OCI-LY7 (cell line): Measurements from ENCODE around the gene CRNN. TPM values are rescaled to one million over a fixed set of nuclear protein-coding genes. Genes with fewer than 3 reads are reported as not detected.

Experiments
- BruUV-seq: library from RNA; stranded (reverse); fragments of 400-500 nt; replicated peaks from 2 replicates; lab custom pipeline; 2021; lab: Mats Ljungman, UMichigan
- CTCF ChIA-PET: fragments of 300-600 bp; sonication (Branson Sonifier 250); formaldehyde crosslinking; loops from one replicate; lab custom pipeline; 2022; ENCODE audit warnings: antibody characterized with exemption; ENCODE audit not compliant: unreplicated experiment; lab: Charles Lee
- POLR2A ChIA-PET: fragments of 300-600 bp; sonication (Branson Sonifier 250); formaldehyde crosslinking; loops from one replicate; lab custom pipeline; 2022; ENCODE audit warnings: antibody characterized with exemption; lab: Charles Lee
- DNase-seq: peaks from one replicate; pipeline ENCODE4 v3.0.0-alpha.2; 2015; ENCODE audit warnings: low spot score
- H2AFZ ChIP-seq: fragments of 200-600 bp; sonication (generic), shearing (Covaris generic); 2 replicates; pipeline ENCODE4 v1.6.1; 2014; ENCODE audit warnings: mild to moderate bottlenecking, antibody characterized with exemption, low read length, moderate library complexity
- H3K27ac ChIP-seq: fragments of 200-600 bp; sonication (generic); 2 replicates; pipeline ENCODE4 v1.5.1; 2014; ENCODE audit warnings: mixed run types, low read depth, mild to moderate bottlenecking, moderate library complexity, low read length, inconsistent platforms; ENCODE audit not compliant: poor library complexity, severe bottlenecking
- H3K36me3 ChIP-seq: fragments of 200-600 bp; sonication (generic); 2 replicates; pipeline ENCODE4 v1.6.1; 2014; ENCODE audit warnings: mild to moderate bottlenecking, antibody characterized with exemption, low read length, moderate library complexity, mixed read lengths; ENCODE audit not compliant: insufficient read depth
- H3K4me1 ChIP-seq: fragments of 200-600 bp; sonication (generic); 2 replicates; pipeline ENCODE4 v1.5.1; 2014; ENCODE audit warnings: mild to moderate bottlenecking, low read length; ENCODE audit not compliant: insufficient read depth, poor library complexity, severe bottlenecking
- H3K4me2 ChIP-seq: fragments of 200-600 bp; sonication (generic); 2 replicates; pipeline ENCODE4 v1.6.1; 2014; ENCODE audit warnings: mild to moderate bottlenecking, low read length
- H3K4me3 ChIP-seq: fragments of 200-600 bp; sonication (generic); 2 replicates; pipeline ENCODE4 v1.5.1; 2014; ENCODE audit warnings: mild to moderate bottlenecking, low read depth, low read length; ENCODE audit not compliant: poor library complexity, severe bottlenecking
- H3K79me2 ChIP-seq: fragments of 200-600 bp; sonication (generic); 2 replicates; pipeline ENCODE4 v1.6.1; 2016; ENCODE audit warnings: low read depth, mild to moderate bottlenecking, low read length, moderate library complexity, mixed read lengths; ENCODE audit not compliant: insufficient read depth
- H3K9me2 ChIP-seq: fragments of 200-600 bp; sonication (generic); 2 replicates; pipeline ENCODE4 v1.6.1; 2016; ENCODE audit warnings: mild to moderate bottlenecking, low read length, mixed read lengths; ENCODE audit not compliant: insufficient read depth
- H3K9me3 ChIP-seq: fragments of 200-600 bp; sonication (generic); 2 replicates; pipeline ENCODE4 v1.6.1; 2014; ENCODE audit warnings: mild to moderate bottlenecking, mixed run types, low read length, mixed read lengths
- H4K20me1 ChIP-seq: fragments of 200-600 bp; sonication (generic); 2 replicates; pipeline ENCODE4 v1.6.1; 2014; ENCODE audit warnings: mild to moderate bottlenecking, antibody characterized with exemption, low read length, moderate library complexity, mixed read lengths; ENCODE audit not compliant: insufficient read depth
- EZH2phosphoT487 ChIP-seq: fragments of 200-600 bp; sonication (generic); IDR thresholded peaks from 2 replicates; pipeline ENCODE4 v1.6.1; 2018; ENCODE audit warnings: low read depth, borderline replicate concordance, mild to moderate bottlenecking, mixed run types, antibody characterized with exemption, low read length, moderate library complexity, mixed read lengths
- intact Hi-C: fragments of 100-400 bp; cut with micrococcal nuclease; formaldehyde crosslinking; loops from one replicate; pipeline ENCODE4 v1.10.0; 2022; ENCODE audit not compliant: unreplicated experiment
- total RNA-seq, 2 experiments: library from RNA; depleted of rRNA in 1 of 2; stranded (reverse); fragments of >200 nt in 1 of 2; shearing (Covaris generic) in 1 of 2; gene quantifications; 2 replicates each; pipeline ENCODE4 v1.2.3, GENCODE V29; 2014 to 2022
- TF ChIP-seq, protein P1 (sequence below): fragments of 200-600 bp; sonication (generic); conservative IDR thresholded peaks from 2 replicates; pipeline ENCODE4 v1.5.1; 2014; ENCODE audit warnings: mild to moderate bottlenecking, antibody characterized with exemption, low read length, moderate library complexity, mixed read lengths

CRNN gene
- total RNA-seq, 2 experiments from 2014 or later: not detected

DNA sequence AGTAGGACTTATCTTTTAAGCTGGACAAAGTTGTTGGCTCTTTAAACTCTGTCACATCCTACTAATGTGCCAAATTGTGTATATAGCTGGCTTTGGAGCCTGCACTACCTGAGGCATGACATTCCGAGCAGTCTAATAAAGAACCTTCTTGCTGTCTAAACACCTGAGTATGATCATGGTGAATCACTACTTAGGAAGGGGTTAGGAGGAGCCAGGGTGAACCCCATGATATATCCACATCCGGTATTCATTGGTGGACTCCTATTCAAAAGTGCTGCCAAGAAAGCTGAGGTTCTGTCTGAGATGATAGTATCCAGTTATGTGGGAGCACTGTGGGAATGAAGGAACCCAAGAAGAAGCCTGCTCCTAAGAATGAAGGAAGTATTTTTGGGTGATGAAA is 27.1 kb downstream of the CRNN start:
- no peak overlapping the region for H3K27ac ChIP-seq
- no peaks in the 10 kb centered on the region for H3K9me3 ChIP-seq
- no peak overlapping the region for H3K4me3 ChIP-seq
- H3K79me2 ChIP-seq: no peaks in the 10 kb centered on the region
- no peaks in the 10 kb centered on the region for H3K36me3 ChIP-seq
- no peak overlapping the region for H3K4me2 ChIP-seq
- H3K9me2 ChIP-seq: no peaks in the 10 kb centered on the region
- no peaks in the 10 kb centered on the region for H4K20me1 ChIP-seq
- BruUV-seq: no TSS peak
- TF ChIP-seq EZH2phosphoT487: no peak
- TF ChIP-seq, protein P1, sequence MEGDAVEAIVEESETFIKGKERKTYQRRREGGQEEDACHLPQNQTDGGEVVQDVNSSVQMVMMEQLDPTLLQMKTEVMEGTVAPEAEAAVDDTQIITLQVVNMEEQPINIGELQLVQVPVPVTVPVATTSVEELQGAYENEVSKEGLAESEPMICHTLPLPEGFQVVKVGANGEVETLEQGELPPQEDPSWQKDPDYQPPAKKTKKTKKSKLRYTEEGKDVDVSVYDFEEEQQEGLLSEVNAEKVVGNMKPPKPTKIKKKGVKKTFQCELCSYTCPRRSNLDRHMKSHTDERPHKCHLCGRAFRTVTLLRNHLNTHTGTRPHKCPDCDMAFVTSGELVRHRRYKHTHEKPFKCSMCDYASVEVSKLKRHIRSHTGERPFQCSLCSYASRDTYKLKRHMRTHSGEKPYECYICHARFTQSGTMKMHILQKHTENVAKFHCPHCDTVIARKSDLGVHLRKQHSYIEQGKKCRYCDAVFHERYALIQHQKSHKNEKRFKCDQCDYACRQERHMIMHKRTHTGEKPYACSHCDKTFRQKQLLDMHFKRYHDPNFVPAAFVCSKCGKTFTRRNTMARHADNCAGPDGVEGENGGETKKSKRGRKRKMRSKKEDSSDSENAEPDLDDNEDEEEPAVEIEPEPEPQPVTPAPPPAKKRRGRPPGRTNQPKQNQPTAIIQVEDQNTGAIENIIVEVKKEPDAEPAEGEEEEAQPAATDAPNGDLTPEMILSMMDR: no peak
- DNase-seq: no peak
- intact Hi-C loops: no loop called here
- no peak overlapping the region for H2AFZ ChIP-seq
- ChIA-PET POLR2A (interaction anchor here (0.6 kb wide), 1 partner anchor 20 kb away, joined by 3 read pairs; no protein-coding TSS in a partner anchor), CTCF (no interaction called here)
- H3K4me1 ChIP-seq: no peaks in the 10 kb centered on the region

DNA sequence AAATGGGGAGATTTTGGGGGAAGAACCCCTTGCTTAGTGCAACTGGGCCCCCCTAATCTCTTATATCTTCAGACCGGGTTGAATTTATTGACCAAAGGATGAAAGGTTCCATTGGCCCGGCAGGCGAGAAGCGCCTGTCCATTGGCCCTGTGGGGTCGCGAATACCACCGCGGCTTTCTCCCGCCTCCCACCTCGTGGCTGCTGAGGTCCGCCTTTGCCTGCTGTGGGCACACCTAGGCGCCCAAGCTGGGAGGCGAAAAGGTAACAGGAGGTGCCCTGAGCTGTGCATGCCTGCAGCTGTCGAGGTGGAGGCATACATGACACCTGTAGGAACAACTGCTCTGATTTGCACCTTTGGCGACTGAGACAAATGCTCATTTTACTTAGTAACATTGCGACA is 33.1 kb downstream of the CRNN start:
- Histone ChIP-seq H3K4me3 (no peak overlapping the region), H3K27ac (no peak overlapping the region), H3K9me3 (no peaks in the 10 kb centered on the region), H3K36me3 (no peaks in the 10 kb centered on the region), H3K4me1 (no peaks in the 10 kb centered on the region), H2AFZ (no peak overlapping the region), H3K9me2 (no peaks in the 10 kb centered on the region), H3K4me2 (no peak overlapping the region), H3K79me2 (no peaks in the 10 kb centered on the region), H4K20me1 (no peaks in the 10 kb centered on the region)
- DNase-seq: no peak
- ChIA-PET CTCF (no interaction called here), POLR2A (no interaction called here)
- no TSS peak for BruUV-seq
- intact Hi-C loops: no loop called here
- TF ChIP-seq EZH2phosphoT487: no peak
- TF ChIP-seq, protein P1: no peak

DNA sequence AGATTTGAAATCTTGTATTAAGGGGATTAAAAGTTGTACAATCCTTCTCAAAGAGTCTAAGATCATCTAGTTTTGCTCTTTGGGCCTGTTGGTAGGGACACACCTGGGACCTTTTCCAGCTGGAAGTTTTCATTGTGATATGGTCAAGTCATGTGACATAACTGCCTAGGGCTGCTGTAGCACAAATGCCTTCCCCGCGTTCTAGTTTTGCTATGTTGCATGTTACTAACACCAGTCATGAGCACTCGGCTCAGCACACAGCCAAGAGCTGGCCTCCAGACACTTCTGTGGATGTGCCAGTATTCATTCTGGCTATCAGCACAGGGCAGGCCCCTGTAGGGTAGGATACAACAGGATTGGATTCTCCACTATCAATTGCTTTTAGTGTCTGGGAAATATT is 39.6 kb downstream of the CRNN start:
- no peak for TF ChIP-seq EZH2phosphoT487
- TF ChIP-seq, protein P1: no peak
- BruUV-seq: no TSS peak
- no peaks in the 10 kb centered on the region for H4K20me1 ChIP-seq
- no peak overlapping the region for H3K4me3 ChIP-seq
- no peak overlapping the region for H3K27ac ChIP-seq
- H3K4me1 ChIP-seq: no peaks in the 10 kb centered on the region
- no peaks in the 10 kb centered on the region for H3K36me3 ChIP-seq
- no peak for DNase-seq
- intact Hi-C loops: no loop called here
- no peaks in the 10 kb centered on the region for H3K9me3 ChIP-seq
- POLR2A ChIA-PET: interaction anchor here (1.1 kb wide), 1 partner anchor 41 kb away, joined by 3 read pairs; no protein-coding TSS in a partner anchor
- no peak overlapping the region for H2AFZ ChIP-seq
- CTCF ChIA-PET: no interaction called here
- H3K9me2 ChIP-seq: no peaks in the 10 kb centered on the region
- no peaks in the 10 kb centered on the region for H3K79me2 ChIP-seq
- no peak overlapping the region for H3K4me2 ChIP-seq
